Smooth muscle cell (in vitro differentiated cells): ENCODE data around the gene HBS1L. TPM values are rescaled to one million over a fixed set of nuclear protein-coding genes. Genes with fewer than 3 reads are reported as not detected.

Experiments used
- DNase-seq: peaks from one replicate; lab custom pipeline; 2025; ENCODE audit not compliant: unreplicated experiment; lab: John Stamatoyannopoulos, UW
- H2AFZ ChIP-seq: fragments of 200-600 bp; sonication (generic); 2 replicates; pipeline ENCODE4 v1.6.0; 2016; ENCODE audit warnings: antibody characterized with exemption, low read depth, mild to moderate bottlenecking
- H3F3A ChIP-seq: fragments of 200-600 bp; sonication (generic); 2 replicates; pipeline ENCODE4 v1.6.0; 2017; ENCODE audit warnings: antibody characterized with exemption, low read depth
- H3K27ac ChIP-seq: fragments of 200-600 bp; sonication (generic); 2 replicates; pipeline ENCODE4 v1.5.1; 2016; ENCODE audit warnings: low read depth, mild to moderate bottlenecking
- H3K27me3 ChIP-seq: fragments of 200-600 bp; sonication (generic); 2 replicates; pipeline ENCODE4 v1.6.1; 2016; ENCODE audit warnings: low read depth, mild to moderate bottlenecking
- H3K36me3 ChIP-seq: fragments of 200-600 bp; sonication (generic); 2 replicates; pipeline ENCODE4 v1.5.1; 2016; ENCODE audit warnings: low read depth
- H3K4me1 ChIP-seq: fragments of 200-600 bp; sonication (generic); 2 replicates; pipeline ENCODE4 v1.5.1; 2016; ENCODE audit warnings: low read depth
- H3K4me2 ChIP-seq: fragments of 200-600 bp; sonication (generic); 2 replicates; pipeline ENCODE4 v1.6.0; 2016; ENCODE audit warnings: mild to moderate bottlenecking
- H3K4me3 ChIP-seq: fragments of 200-600 bp; sonication (generic); 2 replicates; pipeline ENCODE4 v1.5.1; 2016; ENCODE audit warnings: mild to moderate bottlenecking
- H3K79me2 ChIP-seq: fragments of 200-600 bp; sonication (generic); 2 replicates; pipeline ENCODE4 v1.6.0; 2016; ENCODE audit warnings: low read depth, mild to moderate bottlenecking
- H3K9ac ChIP-seq: fragments of 200-600 bp; sonication (generic); 2 replicates; pipeline ENCODE4 v1.6.0; 2016; ENCODE audit warnings: low read depth
- H3K9me3 ChIP-seq: fragments of 200-600 bp; sonication (generic); replicated peaks from 2 replicates; pipeline ENCODE4 v1.5.1; 2016; ENCODE audit warnings: low read depth
- H4K20me1 ChIP-seq: fragments of 200-600 bp; sonication (generic); 2 replicates; pipeline ENCODE4 v1.6.0; 2016; ENCODE audit warnings: low read depth
- CTCF ChIP-seq: fragments of 200-600 bp; sonication (generic); IDR thresholded peaks from 2 replicates; pipeline ENCODE4 v1.5.1; 2017; ENCODE audit warnings: borderline replicate concordance, mild to moderate bottlenecking, antibody characterized with exemption; ENCODE audit not compliant: insufficient read depth, poor library complexity, severe bottlenecking
- WGBS: methylation state at CpG from one replicate; pipeline ENCODE4 v1.1.7; 2016; ENCODE audit warnings: low lambda C conversion rate; 5-methylcytosine and 5-hydroxymethylcytosine counted together
- polyA plus RNA-seq: library from polyadenylated mRNA; unstranded; fragments of >200 nt; fragmentation: Nextera tagmentation; extraction: Ambion mirVana; gene quantifications from 2 replicates; pipeline ENCODE4 v1.2.1, GENCODE V29; 2016
- total RNA-seq: library from RNA; depleted of rRNA; stranded (reverse); fragments of >200 nt; gene quantifications from 2 replicates; pipeline ENCODE4 v1.2.3, GENCODE V29; 2014

Gene HBS1L
- total and polyA plus RNA-seq, 2 experiments from 2014 or later, result 64.3 to 84.8 TPM

- Histone ChIP-seq H3K36me3 (peaks cover 11% of the 10 kb centered on the region), H3K27me3 (no peaks in the 10 kb centered on the region), H3K27ac (no peak overlapping the region), H2AFZ (no peak overlapping the region), H3K79me2 (no peaks in the 10 kb centered on the region), H3F3A (no peaks in the 10 kb centered on the region), H3K9ac (no peak overlapping the region), H3K9me3 (no peaks in the 10 kb centered on the region), H3K4me1 (no peaks in the 10 kb centered on the region), H3K4me2 (no peak overlapping the region), H3K4me3 (no peak overlapping the region), H4K20me1 (peaks cover 5% of the 10 kb centered on the region)
- TF ChIP-seq CTCF, result no peak
- no peak for DNase-seq
- WGBS, result 97% methylated on average over 3 of the region's 3 CpGs
These were observed 64.4 kb downstream of the HBS1L start for GRCh38 chr6:134990262-134990661.

DNA sequence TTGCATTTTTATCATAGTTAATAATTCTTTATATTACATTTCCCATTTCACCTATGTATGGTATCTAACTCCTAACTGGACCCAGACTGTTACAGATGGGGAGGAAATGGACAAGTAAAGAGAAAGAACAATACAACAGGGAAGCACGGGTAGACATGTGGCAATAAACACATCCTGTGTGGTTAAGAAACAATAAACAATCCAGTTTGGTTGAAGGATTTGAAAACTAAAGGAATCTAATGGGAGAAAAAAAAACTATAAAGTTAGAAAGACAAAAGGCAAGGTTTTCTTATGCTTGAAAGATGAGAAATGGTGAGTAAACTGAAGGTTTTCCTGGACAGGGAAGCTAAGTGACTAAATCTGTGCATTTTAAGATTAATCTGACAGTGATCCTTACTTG is 69.8 kb downstream of the HBS1L start:
- Histone ChIP-seq H3K4me2 (no peak overlapping the region), H3K9ac (no peak overlapping the region), H3K4me1 (no peaks in the 10 kb centered on the region), H3K27me3 (no peaks in the 10 kb centered on the region), H3K9me3 (no peaks in the 10 kb centered on the region), H3K27ac (no peak overlapping the region), H4K20me1 (no peaks in the 10 kb centered on the region), H2AFZ (no peak overlapping the region), H3K79me2 (no peaks in the 10 kb centered on the region), H3K4me3 (no peak overlapping the region), H3F3A (no peaks in the 10 kb centered on the region), H3K36me3 (peaks cover 12% of the 10 kb centered on the region)
- TF ChIP-seq CTCF, result no peak
- WGBS, result 59% methylated on average over 1 of the region's 1 CpG
- DNase-seq, result no peak

DNA sequence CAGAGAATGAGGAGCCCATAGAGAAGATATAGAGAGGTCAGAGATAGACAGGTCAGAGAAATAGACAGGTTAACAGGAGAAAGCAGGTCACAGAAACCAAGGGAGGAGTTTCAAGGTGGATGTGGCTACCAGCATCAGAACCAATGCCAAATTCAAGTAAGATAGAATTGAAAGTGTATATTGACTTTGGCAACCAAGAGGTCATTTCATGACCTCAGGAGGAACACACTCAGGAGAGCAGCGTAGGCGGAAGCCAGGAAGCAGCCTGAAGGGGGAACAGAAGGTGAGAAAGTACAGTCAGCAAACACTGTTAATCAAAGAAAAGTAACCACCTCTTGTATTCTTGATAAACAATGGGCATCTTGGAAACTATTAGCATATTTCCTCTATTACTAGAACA is 70.8 kb downstream of the HBS1L start:
- H3K4me2 ChIP-seq, result no peak overlapping the region
- H4K20me1 ChIP-seq, result no peaks in the 10 kb centered on the region
- DNase-seq, result no peak
- H3K79me2 ChIP-seq, result no peaks in the 10 kb centered on the region
- TF ChIP-seq CTCF, result no peak
- no peaks in the 10 kb centered on the region for H3F3A ChIP-seq
- H3K4me3 ChIP-seq, result no peak overlapping the region
- H3K27me3 ChIP-seq, result no peaks in the 10 kb centered on the region
- H3K9me3 ChIP-seq, result no peaks in the 10 kb centered on the region
- H3K36me3 ChIP-seq, result peaks cover 12% of the 10 kb centered on the region
- no peak overlapping the region for H2AFZ ChIP-seq
- WGBS, result 100% methylated on average over 2 of the region's 2 CpGs
- H3K27ac ChIP-seq, result no peak overlapping the region
- no peak overlapping the region for H3K9ac ChIP-seq
- no peaks in the 10 kb centered on the region for H3K4me1 ChIP-seq

DNA sequence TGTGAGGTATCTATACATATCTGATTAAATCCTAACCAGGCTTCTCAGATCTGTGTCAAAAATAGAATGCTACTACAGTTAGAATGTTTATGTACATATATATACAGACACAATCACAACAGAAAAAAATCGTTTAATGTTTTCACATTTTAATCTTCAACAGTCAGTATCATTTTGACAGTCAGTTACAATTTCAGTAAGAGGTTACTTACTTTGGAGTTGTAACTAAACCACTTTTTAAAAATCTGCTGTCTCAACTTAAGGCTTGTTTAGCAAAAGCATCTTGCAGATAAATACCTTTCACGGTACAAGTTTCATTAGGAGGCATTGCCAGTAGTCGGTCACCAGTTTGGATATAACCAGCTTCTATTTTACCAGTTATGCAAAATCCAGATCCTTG is 72.5 kb downstream of the HBS1L start:
- H3K9ac ChIP-seq, result no peak overlapping the region
- H3K79me2 ChIP-seq, result no peaks in the 10 kb centered on the region
- no peaks in the 10 kb centered on the region for H4K20me1 ChIP-seq
- WGBS, result 90% methylated on average over 3 of the region's 3 CpGs
- H3K9me3 ChIP-seq, result no peaks in the 10 kb centered on the region
- H3K27ac ChIP-seq, result no peak overlapping the region
- TF ChIP-seq CTCF, result no peak
- no peak overlapping the region for H2AFZ ChIP-seq
- H3F3A ChIP-seq, result no peaks in the 10 kb centered on the region
- H3K4me3 ChIP-seq, result no peak overlapping the region
- H3K4me2 ChIP-seq, result no peak overlapping the region
- no peak for DNase-seq
- H3K4me1 ChIP-seq, result no peaks in the 10 kb centered on the region
- peaks cover 13% of the 10 kb centered on the region for H3K36me3 ChIP-seq
- no peaks in the 10 kb centered on the region for H3K27me3 ChIP-seq
